ENCODE results near the gene ELOVL5. TPM values are rescaled to one million over a fixed set of nuclear protein-coding genes. Genes with fewer than 3 reads are reported as not detected.
A peak's percentile ranks its signal among the peaks of the same experiment; 100 is the strongest.

ELOVL5 gene
- total RNA-seq, 1 experiment from 2014 or later = 218 TPM

- ChIA-PET POLR2A (interaction anchor here (0.6 kb wide), 1 partner anchor 16 kb away, joined by 9 read pairs; no protein-coding TSS in a partner anchor), CTCF (no interaction called here)
- DNase-seq (ENCODE audit: low read depth, low spot score) (no peak), ATAC-seq (no peak)
- Histone ChIP-seq H3K27ac (ENCODE audit: low read length) (peak overlapping the region; percentile 77), H3K9me3 (ENCODE audit: control insufficient read depth, insufficient read depth, low read depth, low read length) (no peaks in the 10 kb centered on the region), H3K4me3 (ENCODE audit: low read depth in 2 of 2, low read length in 2 of 2) (no peak overlapping the region), H3K27me3 (ENCODE audit: control insufficient read depth, insufficient read depth, low read length) (no peaks in the 10 kb centered on the region), H3K4me1 (ENCODE audit: control insufficient read depth, insufficient read depth, low read length) (peaks cover 92% of the 10 kb centered on the region), H3K36me3 (ENCODE audit: control insufficient read depth, insufficient read depth, low read length) (no peaks in the 10 kb centered on the region)
- BruUV-seq (replicated peaks) = no TSS peak
- in situ Hi-C loops (cut with HindIII; ENCODE audit: low pct_unique_long_range_greater_than_20kb, low sequenced_read_pairs) (no loop called here), intact Hi-C loops (cut with micrococcal nuclease; ENCODE audit: unreplicated experiment) (no loop called here)
- TF ChIP-seq POLR2AphosphoS5 (IDR thresholded peaks at IDR 0.05; ENCODE audit: low read depth, low read length) = no peak
- no peak for TF ChIP-seq REST (IDR thresholded peaks at IDR 0.05; ENCODE audit: insufficient read depth in 1 of 2, low read depth in 2 of 2, low read length in 1 of 2)
- TF ChIP-seq TCF7L2 (IDR thresholded peaks at IDR 0.05; ENCODE audit: low read depth, low read length) = no peak
- TF ChIP-seq CTCF (IDR thresholded peaks at IDR 0.05) = no peak
- TF ChIP-seq SIN3A (IDR thresholded peaks at IDR 0.05; ENCODE audit: borderline replicate concordance, insufficient read depth, low read depth, low read length) = no peak
These were observed 17.1 kb downstream of the ELOVL5 start for GRCh38 chr6:53331678-53332077.

- Histone ChIP-seq H3K36me3 (ENCODE audit: control insufficient read depth, insufficient read depth, low read length) (no peaks in the 10 kb centered on the region), H3K4me1 (ENCODE audit: control insufficient read depth, insufficient read depth, low read length) (peaks cover 90% of the 10 kb centered on the region), H3K27ac (ENCODE audit: low read length) (0 out of 2 replicates have a peak overlapping the region, but pooled peaks have one; percentile 44), H3K4me3 (ENCODE audit: low read depth in 2 of 2, low read length in 2 of 2) (no peak overlapping the region), H3K9me3 (ENCODE audit: control insufficient read depth, insufficient read depth, low read depth, low read length) (no peaks in the 10 kb centered on the region), H3K27me3 (ENCODE audit: control insufficient read depth, insufficient read depth, low read length) (no peaks in the 10 kb centered on the region)
- no TSS peak for BruUV-seq (replicated peaks)
- intact Hi-C loops (cut with micrococcal nuclease; ENCODE audit: unreplicated experiment) = no loop called here
- TF ChIP-seq TCF7L2 (IDR thresholded peaks at IDR 0.05; ENCODE audit: low read depth, low read length) (no peak), POLR2AphosphoS5 (IDR thresholded peaks at IDR 0.05; ENCODE audit: low read depth, low read length) (no peak), CTCF (IDR thresholded peaks at IDR 0.05) (no peak)
- POLR2A ChIA-PET = interaction anchor here (0.7 to 0.9 kb wide), 2 partner anchors 24 to 29 kb away, joined by 3 read pairs; no protein-coding TSS in a partner anchor
- no peak for DNase-seq (ENCODE audit: low read depth, low spot score)
- CTCF ChIA-PET = no interaction called here
- no peak for ATAC-seq
- in situ Hi-C loops (cut with HindIII; ENCODE audit: low pct_unique_long_range_greater_than_20kb, low sequenced_read_pairs) = no loop called here
These were observed 18.6 kb downstream of the ELOVL5 start for GRCh38 chr6:53330137-53330536.
